Mesenteric fat pad (tissue), 1 donor: Measurements from ENCODE around the gene TNRC6A. TPM values are rescaled to one million over a fixed set of nuclear protein-coding genes. Genes with fewer than 3 reads are reported as not detected.
"Not testable (repeated sequence)": the region's sequence is repeated elsewhere in the genome, so short reads cannot be mapped to it uniquely, and the experiment has no call there.

Experiments
- DNase-seq: peaks from one replicate; pipeline ENCODE4 v3.0.0-alpha.2; 2020; ENCODE audit warnings: low spot score
- long read RNA-seq: library from polyadenylated mRNA; unstranded; transcript quantifications from one replicate; pipeline ENCODE4 v2.0.0, GENCODE V29; 2020
- total RNA-seq: library from RNA; stranded (reverse); fragmentation: NEBNext Ultra II Directional; extraction: Animal tissue kit (Norgen Biotek cat#: 25700); gene quantifications from one replicate; pipeline ENCODE4 v1.2.1, GENCODE V29; 2021
- donor health status: DM: yes; HTN: yes; CAD: no.

Gene TNRC6A
- 55.3 TPM for total RNA-seq
- long read RNA-seq, partial matches to known transcripts: 8 of 19 reads
- long read RNA-seq, other reads (novel, unspliced or antisense): 11 of 19 reads

GRCh38 chr16:24729243-24729950 is at the start of gene TNRC6A:
TNRC6A (plus strand) TSS chr16:24729651; CDS start chr16:24729842, 191 bp downstream.
- peak; percentile 97 for DNase-seq

DNA sequence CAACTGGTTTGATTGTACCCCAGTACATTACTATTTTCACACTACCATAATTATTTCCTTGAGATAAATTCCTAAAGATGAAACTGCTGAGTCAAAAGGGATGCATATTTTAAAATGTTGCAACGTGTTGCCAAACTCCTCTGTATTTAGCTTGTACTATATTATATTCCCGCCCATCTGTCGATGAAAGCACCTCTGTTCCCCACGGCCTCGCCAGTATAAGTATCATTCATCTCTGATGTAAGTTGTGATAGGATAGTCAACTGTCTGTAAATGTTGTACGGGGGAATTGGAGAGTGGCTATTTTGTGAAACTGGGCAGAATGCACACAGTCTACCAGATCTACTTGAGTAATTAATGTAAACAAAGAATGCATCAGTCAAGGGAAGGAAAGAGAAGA is 47.7 kb upstream of the TNRC6A start:
- DNase-seq: no peak

DNA sequence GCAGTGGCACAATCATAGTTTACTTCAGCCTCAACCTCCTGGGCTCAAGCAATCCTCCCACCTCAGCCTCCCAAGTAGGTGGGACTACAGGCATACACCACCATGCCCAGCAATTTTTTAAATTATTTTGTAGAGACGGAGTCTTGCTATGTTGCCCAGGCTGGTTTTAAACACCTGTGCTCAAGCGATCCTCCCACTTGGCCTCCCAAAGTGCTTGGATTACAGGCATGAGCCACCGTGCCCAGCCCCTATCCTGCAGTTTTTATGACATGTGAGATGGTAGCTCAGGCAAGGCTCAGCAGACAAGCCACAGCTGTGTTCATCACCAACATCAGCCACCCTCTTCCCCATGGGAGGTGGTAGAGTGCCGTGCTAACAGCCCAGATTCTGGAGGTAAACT is 46.2 kb upstream of the TNRC6A start:
- no peak for DNase-seq

GRCh38 chr16:24683847-24684493 is 45.5 kb upstream of the TNRC6A start:
- DNase-seq: no peak

- no peak for DNase-seq
Measured at GRCh38 chr16:24685539-24686432, 43.7 kb upstream of the TNRC6A start.

DNA sequence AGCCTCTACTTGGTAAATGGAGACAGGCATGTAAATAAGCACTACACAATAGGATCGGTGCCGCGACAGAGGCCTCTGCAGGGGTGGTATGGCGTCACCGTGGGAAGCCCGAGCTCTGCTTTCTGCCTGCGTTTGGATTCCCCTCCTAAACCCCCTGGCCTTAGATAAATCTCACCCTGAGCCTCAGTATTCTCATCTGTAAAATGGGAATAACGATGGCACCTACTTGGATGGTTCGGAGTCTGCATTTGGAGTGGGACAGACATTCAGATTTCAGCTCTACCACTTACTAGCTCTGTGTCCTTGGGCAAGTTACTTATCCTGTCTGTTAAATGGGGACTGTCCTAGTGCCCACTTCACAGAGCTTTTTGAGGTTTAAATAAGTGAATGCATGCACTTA is 42.8 kb upstream of the TNRC6A start:
- no peak for DNase-seq

GRCh38 chr16:24688359-24688758 is 41.1 kb upstream of the TNRC6A start:
- no peak for DNase-seq

DNA sequence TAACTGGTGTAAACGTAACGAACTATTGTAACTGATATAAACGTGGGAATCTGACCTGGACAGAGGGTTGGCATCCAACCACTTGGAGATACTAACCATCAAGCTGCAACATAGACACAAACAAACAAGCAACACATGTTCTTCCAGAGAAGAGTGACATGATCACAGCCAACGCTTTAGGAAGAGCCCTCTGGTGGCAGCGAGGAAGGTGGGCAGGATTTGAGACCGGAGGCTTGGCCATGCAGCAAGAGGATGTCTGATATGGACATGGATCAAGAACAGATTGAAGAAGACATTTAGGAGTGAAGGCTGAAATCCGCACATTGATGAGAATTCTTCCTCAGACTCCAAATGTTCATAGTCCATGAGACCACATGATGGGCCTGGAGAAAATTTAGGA is 40.3 kb upstream of the TNRC6A start:
- DNase-seq: no peak

GRCh38 chr16:24692854-24693253 is 36.6 kb upstream of the TNRC6A start:
- DNase-seq: no peak

- no peak for DNase-seq
Measured at GRCh38 chr16:24694931-24695330, 34.5 kb upstream of the TNRC6A start.

- DNase-seq: no peak
Measured at GRCh38 chr16:24696699-24697098, 32.8 kb upstream of the TNRC6A start.

DNA sequence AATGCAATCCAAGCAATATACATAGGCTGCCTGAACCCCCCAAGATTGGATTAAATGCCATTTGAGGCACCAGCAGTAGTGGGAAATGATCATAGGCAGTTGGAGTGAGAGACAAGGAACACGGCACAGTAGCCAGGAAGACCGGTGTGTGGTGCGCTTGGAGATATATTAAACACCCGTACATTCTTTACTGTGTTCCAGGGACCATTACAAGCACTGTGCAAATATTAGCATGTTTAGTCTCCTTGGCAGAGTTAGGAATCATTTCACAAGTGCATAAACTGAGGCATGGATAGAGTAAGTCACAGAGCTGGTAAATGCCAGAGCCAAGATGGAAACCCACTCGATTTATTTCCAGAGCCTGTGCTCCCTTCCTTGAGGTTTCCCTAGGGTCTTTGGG is 31.1 kb upstream of the TNRC6A start:
- no peak for DNase-seq

DNA sequence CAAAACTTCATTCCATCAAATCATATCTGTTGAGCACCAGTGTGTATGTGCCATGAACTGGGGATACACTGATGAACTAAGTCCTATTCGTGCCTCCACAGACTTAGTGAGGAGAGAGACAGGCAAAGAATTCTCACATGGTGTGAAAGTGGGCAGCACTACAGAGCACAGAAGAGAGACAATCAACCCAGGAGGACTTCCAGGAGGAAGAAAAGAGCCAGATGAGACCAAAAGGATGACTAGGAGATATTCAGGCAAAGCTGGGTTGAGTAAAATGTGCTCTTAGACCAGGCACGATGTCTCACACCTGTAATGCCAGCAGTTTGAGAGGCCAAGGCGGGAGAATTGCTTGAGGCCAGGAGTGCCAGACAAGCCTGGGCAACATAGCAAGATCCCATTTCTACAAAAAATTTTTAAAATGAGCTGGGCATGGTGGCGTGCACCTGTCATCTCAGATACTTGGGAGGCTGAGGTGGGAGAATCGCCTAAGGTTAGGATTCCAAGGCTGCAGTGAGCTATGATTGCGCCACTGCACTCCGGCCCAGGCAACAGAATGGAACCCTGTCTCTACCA is 30.2 kb upstream of the TNRC6A start:
- no peak for DNase-seq

- DNase-seq: no peak
Measured at GRCh38 chr16:24700549-24701392, 28.7 kb upstream of the TNRC6A start.

DNA sequence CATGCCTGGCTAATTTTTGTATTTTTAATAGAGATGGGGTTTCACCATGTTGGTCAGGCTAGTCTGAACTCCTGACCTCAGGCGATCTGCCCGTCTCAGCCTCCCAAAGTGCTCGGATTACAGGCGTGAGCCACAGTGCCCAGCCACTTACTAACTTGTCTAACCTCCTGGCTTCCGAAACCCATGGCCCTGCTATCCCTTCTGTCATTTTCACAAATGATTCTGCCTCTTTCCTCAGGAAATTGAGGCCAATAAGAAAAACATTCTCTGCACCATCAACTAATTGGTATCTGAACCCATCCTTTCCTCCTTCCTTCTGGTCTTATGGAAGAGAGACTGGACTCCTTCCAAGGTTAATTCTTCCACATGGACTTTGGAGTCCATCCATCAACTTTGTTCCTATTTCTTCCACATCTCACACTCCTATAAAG is 27.9 kb upstream of the TNRC6A start:
- DNase-seq: no peak

DNA sequence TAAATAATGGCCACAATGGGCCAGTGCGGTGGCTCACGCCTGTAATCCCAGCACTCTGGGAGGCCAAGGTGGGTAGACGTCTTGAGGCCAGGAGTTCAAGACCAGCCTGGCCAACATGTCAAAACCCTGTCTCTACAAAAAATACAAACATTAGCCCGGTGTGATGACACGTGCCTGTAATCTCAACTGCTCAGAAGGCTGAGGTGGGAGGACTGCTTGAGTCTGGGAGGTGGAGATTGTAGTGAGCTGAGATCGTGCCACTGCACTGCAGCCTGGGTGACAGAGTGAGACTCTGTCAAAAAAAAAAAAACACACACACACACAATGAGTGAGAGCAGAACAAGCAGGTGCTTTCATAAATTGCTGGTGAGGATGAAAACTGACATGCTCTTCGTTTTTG is 21.7 kb upstream of the TNRC6A start:
- not testable (repeated sequence) for DNase-seq

DNA sequence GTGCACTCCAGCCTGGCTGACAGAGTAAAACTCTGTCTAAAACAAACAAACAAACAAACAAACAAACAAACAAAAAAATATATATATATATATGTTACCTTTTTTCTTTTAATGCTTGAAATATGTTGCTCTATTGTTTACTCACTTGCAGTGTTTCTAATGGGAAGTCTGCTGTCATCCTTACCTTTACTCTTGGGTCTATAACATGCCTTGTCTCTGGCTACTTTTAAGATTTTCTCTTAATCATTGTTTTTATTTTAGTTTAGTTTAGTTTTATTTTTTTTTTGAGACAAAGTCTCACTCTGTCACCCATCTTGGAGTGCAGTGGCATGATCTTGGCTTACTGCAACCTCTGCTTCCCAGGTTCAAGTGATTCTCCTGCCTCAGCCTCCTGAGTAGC is 16.1 kb upstream of the TNRC6A start:
- no peak for DNase-seq

DNA sequence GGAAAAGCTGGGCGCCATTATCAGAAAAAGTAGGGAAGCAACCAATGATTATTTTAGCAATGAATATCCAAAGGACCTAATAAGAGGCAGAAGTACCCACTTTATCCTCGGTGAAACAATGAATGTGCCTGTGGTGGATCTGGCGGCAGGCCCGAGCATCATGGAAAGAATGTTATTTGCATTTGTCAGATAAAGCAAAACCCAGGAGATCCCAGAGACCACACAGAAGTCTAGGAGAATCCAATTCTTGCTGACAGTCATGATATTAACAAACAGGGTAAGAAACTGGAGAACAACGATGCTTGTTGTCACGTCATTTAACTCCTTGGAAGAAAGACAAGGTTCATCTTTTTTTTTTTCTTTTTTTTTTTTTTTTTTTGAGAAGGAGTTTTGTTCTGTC is 12.0 kb upstream of the TNRC6A start:
- no peak for DNase-seq

DNA sequence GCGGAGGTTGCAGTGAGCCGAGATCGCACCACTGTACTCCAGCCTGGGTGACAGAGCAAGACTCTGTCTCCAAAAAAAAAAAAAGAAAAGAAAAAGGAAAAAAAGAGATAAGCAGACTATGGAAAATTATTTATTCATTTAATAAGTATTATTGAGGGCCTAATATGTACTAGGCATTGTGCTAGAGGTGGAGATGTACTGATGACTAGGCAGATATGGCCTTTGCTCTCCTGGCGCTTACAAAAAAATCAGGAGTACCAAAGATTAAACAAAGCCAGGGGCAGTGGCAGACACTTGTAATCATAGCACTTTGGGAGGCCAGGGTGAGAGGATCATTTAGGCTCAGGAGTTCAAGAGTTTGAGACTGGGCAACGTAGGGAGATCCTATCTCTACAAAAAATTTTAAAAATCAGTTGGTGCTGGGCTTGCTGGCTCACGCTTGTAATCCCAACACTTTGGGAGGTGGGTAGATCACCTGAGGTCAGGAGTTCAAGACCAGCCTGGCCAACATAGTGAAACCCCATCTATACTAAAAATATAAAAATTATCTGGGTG is 10.4 kb upstream of the TNRC6A start:
- DNase-seq: no peak

DNA sequence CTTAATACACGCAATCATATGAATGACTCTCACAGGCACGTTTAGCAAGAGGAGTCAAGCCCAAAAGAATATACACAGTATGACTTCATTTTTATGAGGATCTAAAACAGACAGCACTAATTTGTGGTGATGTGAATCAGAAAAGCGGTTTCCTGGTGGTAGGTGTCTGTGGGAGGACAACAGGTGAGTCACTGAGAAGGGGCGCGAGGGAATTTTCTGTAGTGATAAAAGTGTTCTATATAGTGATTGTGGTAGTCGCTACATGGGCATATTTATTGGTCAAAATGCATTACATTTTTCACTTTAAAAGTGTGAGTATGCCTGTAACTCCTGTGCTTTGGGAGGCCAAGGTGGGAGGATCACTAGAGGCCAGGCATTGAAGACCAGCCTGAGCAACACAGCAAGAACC is 7.6 kb upstream of the TNRC6A start:
- DNase-seq: no peak
